NCI-H128 (cell line): ENCODE data around the gene ARHGAP6.
A peak's percentile ranks its signal among the peaks of the same experiment; 100 is the strongest.

Experiments used
- DNase-seq: peaks from one replicate; lab custom pipeline; 2025; ENCODE audit not compliant: unreplicated experiment; lab: John Stamatoyannopoulos, UW

Gene ARHGAP6

GRCh38 chrX:11577603-11578002 is 88.1 kb downstream of the ARHGAP6 start:
- DNase-seq, result no peak

GRCh38 chrX:11575332-11575731 is 90.4 kb downstream of the ARHGAP6 start:
- DNase-seq, result no peak

GRCh38 chrX:11567528-11568220 is 98.0 kb downstream of the ARHGAP6 start:
- no peak for DNase-seq

- DNase-seq, result no peak
Measured at GRCh38 chrX:11566789-11567188, 98.9 kb downstream of the ARHGAP6 start.

- no peak for DNase-seq
Measured at GRCh38 chrX:11566173-11566572, 99.5 kb downstream of the ARHGAP6 start.

- no peak for DNase-seq
Measured at GRCh38 chrX:11564546-11564945, 101.2 kb downstream of the ARHGAP6 start.

- no peak for DNase-seq
Measured at GRCh38 chrX:11562570-11562969, 103.2 kb downstream of the ARHGAP6 start.

GRCh38 chrX:11558972-11559371 is 106.7 kb downstream of the ARHGAP6 start:
- DNase-seq, result no peak

GRCh38 chrX:11557120-11557519 is 108.6 kb downstream of the ARHGAP6 start:
- DNase-seq, result no peak

- no peak for DNase-seq
Measured at GRCh38 chrX:11555759-11556158, 110.0 kb downstream of the ARHGAP6 start.

- no peak for DNase-seq
Measured at GRCh38 chrX:11553594-11553993, 112.1 kb downstream of the ARHGAP6 start.

GRCh38 chrX:11551151-11551550 is 114.6 kb downstream of the ARHGAP6 start:
- DNase-seq, result no peak

GRCh38 chrX:11546917-11547316 is 118.8 kb downstream of the ARHGAP6 start:
- DNase-seq, result no peak

- DNase-seq, result no peak
Measured at GRCh38 chrX:11543249-11543648, 122.5 kb downstream of the ARHGAP6 start.

GRCh38 chrX:11541510-11541909 is 124.2 kb downstream of the ARHGAP6 start:
- DNase-seq, result no peak

GRCh38 chrX:11540532-11541377 is 125.0 kb downstream of the ARHGAP6 start:
- no peak for DNase-seq

GRCh38 chrX:11537141-11537540 is 128.6 kb downstream of the ARHGAP6 start:
- DNase-seq, result no peak

GRCh38 chrX:11535156-11535919 is 130.4 kb downstream of the ARHGAP6 start:
- no peak for DNase-seq

- DNase-seq, result peak; percentile 54
Measured at GRCh38 chrX:11533199-11533651, 132.5 kb downstream of the ARHGAP6 start.

GRCh38 chrX:11532291-11533078 is 133.2 kb downstream of the ARHGAP6 start:
- no peak for DNase-seq

- DNase-seq, result no peak
Measured at GRCh38 chrX:11531226-11531625, 134.5 kb downstream of the ARHGAP6 start.
